GM18520 (cell line): ENCODE measurements around the gene GUCY1A2.
"Not testable (repeated sequence)": the region's sequence is repeated elsewhere in the genome, so short reads cannot be mapped to it uniquely, and the experiment has no call there.

ENCODE experiments used
- ATAC-seq: cut with Tn5 transposase; IDR thresholded peaks from one replicate; pipeline ENCODE4 v1.9.1; 2021; ENCODE audit not compliant: unreplicated experiment

The GUCY1A2 gene

DNA sequence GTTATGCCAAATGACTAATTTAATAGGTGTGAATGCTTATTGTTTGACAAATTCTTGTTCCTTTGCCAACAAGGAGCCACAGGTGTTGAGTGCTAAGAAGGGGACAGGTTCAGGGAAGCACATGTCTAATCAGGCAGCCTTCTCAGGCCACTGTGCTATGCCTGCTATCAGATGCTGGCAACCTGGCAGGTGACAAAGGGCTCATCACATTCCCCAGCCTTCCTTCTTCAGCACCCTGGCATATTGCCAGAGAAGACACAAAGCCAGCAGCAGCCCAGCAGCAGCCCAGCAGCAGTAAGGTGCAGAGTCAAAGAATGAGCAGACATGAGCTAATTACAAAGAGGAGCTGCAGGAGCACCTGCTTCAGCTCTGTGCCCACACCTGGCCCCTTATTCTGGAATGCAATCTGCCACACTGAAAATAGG lies 68.2 kb downstream of the GUCY1A2 start:
- no peak for ATAC-seq

DNA sequence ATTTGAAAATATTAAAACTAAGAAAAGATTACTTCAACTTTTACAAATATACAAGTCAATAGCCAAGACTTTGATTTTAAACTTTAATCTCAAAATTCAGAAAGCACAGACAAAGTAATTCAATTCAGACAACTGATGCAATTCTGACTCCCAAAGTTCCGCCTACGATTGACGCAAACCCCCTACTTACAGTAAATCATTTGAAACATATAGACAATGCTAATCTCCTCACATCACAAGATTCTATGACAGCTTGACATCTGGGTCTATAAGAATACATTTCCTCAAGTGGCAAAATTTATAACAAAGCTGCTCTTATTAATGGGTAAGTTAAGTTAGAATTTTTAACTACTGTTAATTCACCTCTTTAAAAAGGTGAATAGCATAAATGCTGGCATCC lies 75.2 kb downstream of the GUCY1A2 start:
- no peak for ATAC-seq

DNA sequence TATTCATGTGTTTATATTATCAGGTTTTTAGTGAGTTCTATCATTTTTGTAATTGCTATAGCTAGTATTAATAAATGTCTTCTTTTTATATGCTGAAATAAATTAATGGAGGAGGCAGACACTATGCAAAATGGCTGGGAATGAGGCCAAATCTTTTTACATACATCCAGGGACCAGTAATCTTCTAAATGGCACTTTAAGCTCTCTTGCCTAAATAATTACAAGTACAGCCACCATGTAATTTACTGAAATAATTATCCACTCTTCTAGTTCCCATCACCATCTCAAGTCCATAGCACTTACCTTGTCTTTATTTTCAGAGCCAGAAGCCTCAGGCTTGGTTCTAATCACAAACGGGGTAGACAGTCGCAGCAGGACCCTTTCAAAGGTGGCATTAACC lies 79.1 kb downstream of the GUCY1A2 start:
- no peak for ATAC-seq

DNA sequence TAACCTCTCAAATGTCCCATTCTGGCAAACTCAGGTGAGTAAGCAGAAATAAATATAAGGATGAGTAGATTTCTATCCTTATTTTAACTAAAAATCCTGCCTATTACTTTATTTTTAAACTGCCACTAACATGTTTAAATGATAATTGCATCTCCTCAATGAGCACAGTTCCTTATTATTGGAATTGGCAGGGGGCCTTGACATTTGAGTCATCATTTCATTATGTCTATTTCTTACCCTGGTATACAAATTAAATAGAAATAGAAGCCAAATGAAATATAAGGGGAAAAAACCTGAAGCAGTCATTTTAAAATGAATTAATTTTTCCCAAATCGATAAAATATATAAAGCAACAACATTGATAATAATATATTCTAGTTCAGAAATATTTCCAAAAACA lies 81.2 kb downstream of the GUCY1A2 start:
- no peak for ATAC-seq

DNA sequence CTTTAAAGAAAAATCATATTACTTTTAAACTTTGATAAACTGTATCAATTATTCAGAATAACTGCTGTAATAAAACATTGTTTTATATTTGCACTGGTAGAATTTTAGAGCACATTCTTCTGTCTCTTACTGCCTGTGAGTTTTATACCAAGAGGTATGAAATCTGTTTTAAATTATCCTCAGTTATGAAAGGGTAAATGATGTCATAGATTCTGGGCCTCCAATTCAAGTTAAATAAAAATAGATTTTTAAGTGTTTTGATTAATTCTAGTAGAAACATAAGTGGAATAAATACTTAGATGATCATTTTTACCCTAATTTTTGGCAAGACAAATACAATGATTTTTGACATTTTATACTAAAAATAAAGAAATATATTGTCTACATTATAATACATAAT lies 93.0 kb downstream of the GUCY1A2 start:
- no peak for ATAC-seq

DNA sequence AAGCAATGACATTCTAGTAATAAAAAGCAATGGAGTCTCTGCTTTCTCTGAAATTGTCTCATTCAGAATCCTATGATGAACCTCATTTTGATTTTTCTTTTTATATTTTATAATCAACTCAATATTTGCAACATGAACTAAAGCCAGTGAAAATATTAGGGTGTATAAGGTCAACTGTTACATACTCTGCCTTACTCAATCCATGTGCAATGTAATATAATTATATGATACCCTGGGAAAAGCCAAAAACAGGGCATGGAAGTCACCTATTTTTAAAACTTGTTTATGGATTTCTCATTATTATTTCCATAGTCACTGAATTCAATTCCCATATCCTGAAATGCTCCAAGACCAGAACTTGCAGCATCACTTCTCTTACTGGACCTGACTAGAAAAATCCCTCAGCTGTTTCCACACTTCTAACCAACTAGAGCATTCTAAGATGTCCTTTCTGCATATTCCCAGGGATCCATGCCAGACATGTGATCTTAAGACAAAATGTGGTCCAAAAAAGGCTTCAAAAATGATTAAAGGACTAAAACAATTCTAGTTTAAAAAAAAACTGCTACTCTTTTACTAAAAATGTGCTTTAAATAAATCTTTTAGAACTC lies 97.3 kb downstream of the GUCY1A2 start:
- no peak for ATAC-seq

DNA sequence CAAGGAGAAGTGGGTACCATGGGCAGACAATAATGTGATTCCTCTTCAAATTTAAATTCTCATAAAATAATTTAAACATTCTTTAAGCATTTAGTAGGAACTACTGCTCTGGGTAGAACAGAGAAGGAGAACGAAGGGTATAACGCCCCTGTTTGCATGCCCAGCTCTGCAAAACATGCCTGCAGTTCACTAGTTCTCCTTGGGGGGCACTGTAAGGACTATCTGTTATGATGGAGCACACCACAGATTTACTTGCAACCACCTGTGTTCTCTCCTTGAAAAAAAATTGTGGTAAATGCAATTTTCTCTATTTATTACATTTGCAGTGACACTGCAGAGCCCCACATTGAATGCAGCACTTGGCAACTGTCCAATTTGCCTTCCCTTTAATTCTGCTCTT lies 100.3 kb downstream of the GUCY1A2 start:
- ATAC-seq: no peak

DNA sequence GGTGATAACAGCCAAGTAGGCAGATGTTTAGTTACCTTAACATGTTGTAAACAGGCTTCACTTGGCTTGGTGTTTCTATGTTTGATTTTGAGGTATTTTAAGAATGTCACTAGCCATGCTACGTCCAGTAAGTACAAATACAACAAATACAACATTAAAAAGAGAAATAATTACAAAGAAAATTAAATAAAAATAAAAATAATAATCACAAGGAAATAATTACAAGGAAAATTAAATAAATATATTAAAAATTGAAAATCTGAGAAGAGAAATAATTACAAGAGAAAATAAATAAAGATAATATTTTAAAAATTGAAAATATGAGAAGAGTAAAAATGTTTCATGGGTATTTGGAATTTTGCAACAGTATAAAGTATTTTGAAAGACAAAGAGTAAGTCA lies 103.9 kb downstream of the GUCY1A2 start:
- ATAC-seq: no peak

DNA sequence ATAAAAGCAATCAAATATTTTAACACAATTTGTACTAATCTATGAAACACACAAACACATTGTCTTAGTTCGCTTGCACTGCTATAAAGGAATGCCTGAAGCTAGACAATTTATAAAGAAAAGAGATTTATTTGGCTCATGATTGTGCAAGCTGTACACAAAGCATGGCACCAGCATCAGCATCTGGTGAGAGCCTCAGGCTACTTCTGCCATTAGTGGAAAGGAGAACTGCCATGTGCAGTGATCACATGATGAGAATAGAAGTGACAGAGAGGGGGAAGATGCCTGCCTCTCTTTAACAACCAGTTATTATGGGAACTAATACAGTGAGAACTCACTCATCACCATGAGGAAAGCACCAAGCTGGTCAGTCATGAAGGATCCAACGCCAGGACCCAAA lies 105.1 kb downstream of the GUCY1A2 start:
- ATAC-seq: no peak

DNA sequence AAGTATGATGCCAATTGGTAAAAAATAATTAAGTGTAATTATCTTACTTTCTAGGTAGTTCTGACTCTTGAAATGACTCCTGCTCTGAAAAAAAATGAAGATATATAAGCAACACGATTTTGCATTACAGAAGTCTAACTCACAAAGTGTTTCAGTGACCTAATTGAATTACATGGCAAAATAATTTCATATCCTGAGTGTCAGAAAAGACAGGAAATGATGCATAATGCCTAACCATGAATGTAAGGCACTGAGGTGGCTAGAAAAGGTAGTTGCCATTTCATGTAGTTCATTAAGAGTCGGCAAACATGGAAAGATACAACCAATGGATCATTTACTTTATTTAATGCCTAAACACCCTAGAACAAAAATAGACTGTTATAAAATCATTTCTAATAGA lies 113.5 kb downstream of the GUCY1A2 start:
- no peak for ATAC-seq

DNA sequence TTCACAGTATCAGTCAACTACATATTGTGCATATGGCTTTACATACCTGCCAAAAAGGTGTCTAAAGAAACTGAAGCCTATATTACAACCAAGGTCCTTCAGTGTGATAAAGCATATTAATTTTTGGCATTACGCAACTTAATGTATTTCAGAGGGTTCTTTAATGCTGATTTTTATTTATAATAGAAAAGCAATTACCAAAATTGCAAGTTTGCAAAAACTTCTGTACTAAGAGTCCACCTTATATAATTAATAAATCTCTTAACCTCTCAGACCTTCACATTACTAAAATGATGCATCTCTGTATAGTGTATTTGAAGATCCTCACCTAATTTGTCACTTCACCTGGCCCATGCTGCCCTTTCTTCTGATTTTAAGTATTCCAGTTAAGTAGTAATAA lies 128.6 kb downstream of the GUCY1A2 start:
- ATAC-seq: no peak

DNA sequence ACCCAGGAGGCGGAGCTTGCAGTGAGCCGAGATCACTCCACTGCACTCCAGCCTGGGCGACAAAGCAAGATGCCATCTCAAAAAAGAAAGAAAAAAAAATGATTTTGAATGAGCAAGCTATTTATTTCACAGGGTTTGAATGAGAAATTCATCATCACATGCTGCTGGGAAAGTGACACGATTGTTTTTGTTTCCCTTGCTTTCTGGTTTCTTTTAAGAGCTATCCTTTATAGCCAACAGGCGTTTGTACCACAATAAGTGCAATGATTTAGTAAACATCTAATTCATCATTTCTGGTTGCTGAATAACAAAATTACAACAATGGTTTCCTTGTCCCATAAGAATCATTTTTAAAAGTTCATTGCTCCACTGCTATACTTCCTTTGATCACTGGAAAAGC lies 129.9 kb downstream of the GUCY1A2 start:
- no peak for ATAC-seq

DNA sequence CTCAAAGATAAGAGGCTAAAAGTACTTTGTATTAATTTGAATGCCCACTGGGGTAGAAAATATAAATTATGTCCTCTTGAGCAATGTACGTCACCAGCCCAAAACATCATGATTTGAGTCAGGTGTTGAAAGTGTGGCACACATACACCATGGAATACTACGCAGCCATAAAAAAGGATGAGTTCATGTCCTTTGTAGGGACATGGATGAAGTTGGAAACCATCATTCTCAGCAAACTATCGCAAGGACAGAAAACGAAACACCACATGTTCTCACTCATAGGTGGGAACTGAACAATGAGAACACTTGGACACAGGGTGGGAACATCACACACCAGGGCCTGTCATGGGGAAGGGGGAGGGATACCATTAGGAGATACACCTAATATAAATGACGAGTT lies 134.6 kb downstream of the GUCY1A2 start:
- not testable (repeated sequence) for ATAC-seq

DNA sequence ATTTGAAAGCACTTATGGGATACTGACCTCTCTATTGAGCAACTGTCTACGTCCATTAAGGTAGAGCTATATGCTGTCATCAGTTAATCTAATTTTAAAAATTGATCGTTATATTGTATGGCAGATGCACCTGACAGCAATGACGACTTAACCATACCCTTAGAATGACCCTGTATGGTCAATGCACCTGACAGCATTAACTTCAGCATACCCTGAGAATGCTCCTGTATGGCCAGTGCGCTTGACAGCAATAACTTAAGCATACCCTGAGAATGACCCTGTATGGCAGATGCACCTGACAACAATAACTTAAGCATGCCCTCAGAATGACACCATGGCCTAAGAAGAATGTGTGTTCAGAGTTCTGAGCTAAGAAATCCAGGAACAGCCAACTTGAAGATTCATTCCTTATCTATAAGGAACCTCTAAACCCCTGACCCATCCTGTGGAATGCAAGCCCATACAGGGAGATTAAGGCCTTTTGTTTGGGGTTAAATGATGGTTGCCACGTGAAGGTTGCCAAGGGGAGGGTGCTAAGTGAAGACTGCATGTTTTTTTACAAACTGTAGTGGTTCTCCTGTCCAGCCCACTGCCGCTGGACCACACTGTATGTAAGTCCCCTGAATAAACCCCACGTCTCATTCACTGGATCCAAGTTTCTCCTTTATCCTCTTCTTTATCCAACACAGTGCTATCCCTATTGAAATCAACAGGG lies 138.3 kb downstream of the GUCY1A2 start:
- ATAC-seq: no peak

DNA sequence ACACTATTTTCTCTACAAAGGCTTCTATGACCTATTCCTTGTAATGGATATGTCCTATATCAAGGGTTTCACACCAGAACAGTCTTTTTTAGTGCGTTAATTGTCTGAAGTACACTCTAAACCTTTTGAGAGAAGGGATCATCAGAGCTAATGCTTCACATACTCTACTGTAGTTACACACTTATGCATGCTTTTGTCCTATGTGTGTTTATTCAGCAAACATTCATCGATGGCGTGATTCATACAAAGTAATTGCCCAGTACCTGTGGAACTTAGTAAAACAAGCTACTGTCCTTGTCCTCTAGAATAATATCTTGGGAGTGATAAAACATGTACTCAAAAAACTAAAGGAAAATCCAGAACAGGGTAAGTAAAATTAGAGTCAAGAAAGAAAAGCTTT lies 139.2 kb downstream of the GUCY1A2 start:
- ATAC-seq: no peak

DNA sequence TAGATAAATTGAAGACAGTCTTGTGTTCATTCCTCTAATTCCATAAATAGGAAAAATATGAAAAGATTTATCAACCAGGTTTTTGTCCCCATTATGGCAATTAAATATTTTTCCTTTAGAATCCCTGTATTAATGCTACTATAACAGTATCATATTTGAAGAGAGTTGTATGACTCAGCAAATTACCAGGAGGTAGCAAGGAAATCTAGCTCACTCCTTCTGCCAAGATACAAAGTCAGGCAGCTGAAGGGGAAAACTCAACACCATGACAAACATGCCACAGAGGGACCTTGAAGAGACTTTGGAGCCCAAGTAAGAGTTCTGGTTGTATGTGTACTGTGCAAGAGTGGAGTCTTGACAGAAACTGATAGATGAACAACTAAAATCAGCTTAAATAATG lies 143.3 kb downstream of the GUCY1A2 start:
- ATAC-seq: no peak

DNA sequence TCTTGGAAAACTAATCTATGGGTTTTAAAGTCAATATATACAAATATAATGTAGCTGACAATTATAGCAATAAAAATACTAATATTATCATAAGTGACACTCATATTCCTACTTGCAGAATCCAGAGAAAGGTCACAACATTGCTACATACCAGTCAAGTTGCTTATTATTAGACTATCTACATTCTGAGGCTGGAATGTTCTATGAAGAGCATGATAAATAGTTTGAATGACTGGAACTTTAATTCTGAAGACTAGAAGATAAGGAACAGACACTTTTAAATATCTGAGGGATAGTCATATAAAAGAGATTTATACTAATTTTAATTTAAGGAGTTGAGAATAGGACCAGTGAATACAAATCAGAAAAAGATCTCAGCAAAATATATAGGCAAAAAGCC lies 146.0 kb downstream of the GUCY1A2 start:
- no peak for ATAC-seq

DNA sequence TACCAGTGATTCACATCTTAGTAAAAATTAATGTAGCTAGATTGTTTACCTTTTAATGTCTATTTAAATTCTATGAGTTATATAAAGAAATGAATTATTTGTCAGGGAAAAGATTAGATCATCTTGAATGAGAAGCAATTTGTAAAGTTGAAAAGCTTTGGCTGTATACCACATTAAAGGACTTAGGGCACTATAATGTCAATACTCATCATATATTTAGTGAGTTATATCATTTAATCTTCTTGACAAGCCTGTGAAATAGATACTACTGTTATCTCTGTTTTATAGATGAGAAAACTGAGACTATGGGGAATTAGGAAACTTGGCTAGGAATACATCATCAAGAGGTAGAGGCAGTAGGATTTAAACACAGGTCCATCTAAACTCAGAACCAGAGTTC lies 160.1 kb downstream of the GUCY1A2 start:
- ATAC-seq: no peak

DNA sequence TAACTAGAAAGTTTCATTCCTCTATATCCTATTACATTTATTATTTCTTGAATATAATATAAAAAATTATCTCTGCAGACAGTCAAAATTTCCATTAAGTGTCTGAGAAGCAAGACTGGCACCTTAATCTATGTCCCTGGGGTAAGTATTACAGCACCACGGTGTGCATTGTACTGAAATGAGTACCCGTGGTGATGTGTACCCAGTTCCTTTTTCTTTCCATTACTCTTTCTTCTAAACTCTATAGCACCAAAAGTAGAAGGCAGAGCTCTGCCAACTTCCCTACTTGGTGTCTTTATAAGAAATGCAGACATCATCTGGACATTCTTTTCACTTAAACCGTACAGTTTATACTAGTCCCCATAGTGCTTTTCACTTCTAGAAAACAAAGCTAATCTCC lies 161.7 kb downstream of the GUCY1A2 start:
- ATAC-seq: no peak

DNA sequence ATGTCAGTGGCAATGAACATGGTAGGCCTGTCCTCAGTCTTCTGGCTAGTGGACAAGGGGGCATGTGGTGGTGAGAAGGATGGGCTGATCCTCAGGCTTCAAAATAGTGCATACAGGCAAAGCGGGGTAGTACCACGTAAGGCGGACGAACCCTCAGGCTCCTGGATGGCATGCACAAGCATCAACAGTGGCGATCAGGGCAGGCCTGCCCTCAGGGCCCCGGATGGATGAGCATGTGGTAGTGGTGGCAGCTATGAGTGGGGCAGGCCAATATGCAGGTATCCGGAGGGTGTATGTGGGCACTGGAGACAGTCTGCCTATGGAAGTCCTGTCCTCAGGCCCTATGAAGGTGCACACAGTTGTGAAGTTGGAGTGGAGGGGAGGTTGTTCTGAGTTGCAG lies 163.8 kb downstream of the GUCY1A2 start:
- no peak for ATAC-seq

DNA sequence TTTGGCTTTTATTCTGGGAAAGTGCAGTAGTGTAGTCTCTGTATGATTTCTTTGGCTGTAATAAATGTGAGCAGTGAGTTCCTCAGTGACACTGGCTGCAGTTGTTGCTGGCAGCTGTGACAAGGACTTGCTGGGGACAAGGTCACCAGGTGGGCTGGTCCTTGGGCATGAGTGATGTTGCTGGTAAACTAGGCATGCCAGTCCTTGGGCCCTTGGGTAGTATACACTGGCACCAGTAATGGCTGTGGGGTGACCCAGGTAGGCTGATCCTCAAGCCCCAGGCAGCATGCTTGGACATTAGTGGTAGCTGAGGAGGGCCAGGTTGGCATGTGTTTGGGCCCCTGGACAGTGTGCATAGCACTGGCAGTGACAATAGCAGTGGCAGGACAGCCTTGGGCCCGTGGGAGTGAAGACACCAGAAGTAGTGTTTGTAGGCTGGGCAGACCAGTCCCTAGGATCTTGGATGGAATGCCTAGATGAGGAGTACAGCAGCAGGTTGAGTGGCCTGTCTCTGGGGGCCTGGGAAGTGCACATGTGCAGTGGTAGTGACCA lies 164.3 kb downstream of the GUCY1A2 start:
- no peak for ATAC-seq

DNA sequence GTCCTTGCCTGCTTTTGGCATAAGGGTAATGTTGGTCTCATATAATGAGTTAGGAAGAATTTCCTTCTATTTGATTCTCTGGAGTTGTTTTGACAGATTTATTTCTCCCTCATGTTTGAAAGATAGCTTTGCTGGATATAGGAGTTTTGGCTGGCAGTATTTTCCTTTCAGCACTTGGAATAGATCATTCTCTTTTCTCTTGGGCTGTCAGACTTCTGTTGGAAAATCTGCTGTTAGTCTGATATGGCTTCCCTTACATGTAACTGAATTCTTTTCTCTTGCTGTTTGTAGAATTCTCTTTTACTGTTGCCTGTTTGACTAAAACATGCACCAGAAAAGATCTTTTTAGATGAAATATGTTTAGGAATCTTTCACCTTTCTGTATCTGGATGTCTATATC lies 165.5 kb downstream of the GUCY1A2 start:
- no peak for ATAC-seq

DNA sequence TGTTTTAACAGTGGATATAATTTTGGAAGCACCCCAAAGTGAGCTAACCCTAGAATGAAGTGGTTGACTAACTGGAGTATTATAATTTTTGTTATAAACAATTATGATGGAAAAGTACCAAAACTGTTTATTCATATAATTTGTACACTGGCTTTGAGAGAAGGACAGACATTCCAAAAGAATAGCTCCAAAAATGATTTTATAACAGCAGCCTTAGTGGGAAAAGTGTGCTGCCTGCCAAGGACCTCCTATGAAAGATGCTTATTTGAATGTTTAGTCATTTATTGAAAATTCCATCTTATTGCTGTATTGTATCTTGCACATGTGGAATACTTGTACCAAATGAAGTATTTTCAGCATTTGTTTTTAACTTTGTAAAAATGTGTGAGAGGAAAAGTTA lies 169.8 kb downstream of the GUCY1A2 start:
- no peak for ATAC-seq
